ENCODE data around the gene MNT.

GRCh38 chr17:2354311-2354710 is 46.5 kb downstream of the MNT start:
- no peak for TF ChIP-seq GATA2 (IDR thresholded peaks at IDR 0.05; ENCODE audit: low read depth, low read length)
- TF ChIP-seq GATA3 (IDR thresholded peaks at IDR 0.05; ENCODE audit: low read depth, low read length): no peak

Measured in SH-SY5Y (cell line).